HUES6 (cell line): ENCODE measurements around the gene DDB1.
A peak's percentile ranks its signal among the peaks of the same experiment; 100 is the strongest.

ENCODE experiments used
- H3K27ac ChIP-seq: 2 replicates; pipeline ENCODE4 v1.7.0; 2013; ENCODE audit warnings: low read depth, mild to moderate bottlenecking, low read length, inconsistent platforms
- H3K27me3 ChIP-seq: 2 replicates; pipeline ENCODE4 v1.6.1; 2013; ENCODE audit warnings: low read length; ENCODE audit not compliant: control insufficient read depth, insufficient read depth
- H3K36me3 ChIP-seq: 2 replicates; pipeline ENCODE4 v1.6.1; 2013; ENCODE audit warnings: low read length; ENCODE audit not compliant: control insufficient read depth, insufficient read depth
- H3K4me1 ChIP-seq: 2 replicates; pipeline ENCODE4 v1.6.1; 2013; ENCODE audit warnings: low read length; ENCODE audit not compliant: control insufficient read depth, insufficient read depth
- H3K4me3 ChIP-seq: 2 replicates; pipeline ENCODE4 v1.5.1; 2013; ENCODE audit warnings: low read depth, low read length
- H3K9ac ChIP-seq: one replicate; pipeline ENCODE4 v1.6.1; 2013; ENCODE audit warnings: mild to moderate bottlenecking, low read length
- H3K9me3 ChIP-seq: 2 replicates; pipeline ENCODE4 v1.6.1; 2013; ENCODE audit warnings: low read depth, low read length; ENCODE audit not compliant: control insufficient read depth, insufficient read depth

The DDB1 gene

DNA sequence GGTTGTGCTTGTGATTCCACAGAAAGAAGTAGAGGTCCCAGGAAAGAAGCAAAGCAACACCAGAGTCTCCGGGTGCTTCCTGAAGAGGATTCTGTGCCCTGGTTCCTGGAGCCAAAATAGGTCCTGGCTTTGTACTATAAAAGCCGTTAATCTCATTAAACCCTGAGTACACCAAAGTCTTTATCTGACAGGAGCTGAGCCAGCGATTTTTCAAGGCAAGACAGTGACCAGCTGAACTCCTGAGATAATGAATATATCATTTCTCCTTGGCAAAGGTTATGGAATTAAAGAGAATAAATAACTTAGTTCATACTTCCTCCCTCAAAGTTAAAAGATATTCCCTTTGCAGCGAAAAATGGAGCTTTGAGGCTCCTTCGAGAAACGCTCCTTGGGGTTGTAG lies 34.5 kb upstream of the DDB1 start:
- no peaks in the 10 kb centered on the region for H3K27me3 ChIP-seq
- H3K4me3 ChIP-seq, result no peak overlapping the region
- H3K9ac ChIP-seq, result no peak overlapping the region
- peaks cover 10% of the 10 kb centered on the region for H3K9me3 ChIP-seq
- H3K27ac ChIP-seq, result no peak overlapping the region
- no peaks in the 10 kb centered on the region for H3K4me1 ChIP-seq
- H3K36me3 ChIP-seq, result peaks cover 73% of the 10 kb centered on the region

DNA sequence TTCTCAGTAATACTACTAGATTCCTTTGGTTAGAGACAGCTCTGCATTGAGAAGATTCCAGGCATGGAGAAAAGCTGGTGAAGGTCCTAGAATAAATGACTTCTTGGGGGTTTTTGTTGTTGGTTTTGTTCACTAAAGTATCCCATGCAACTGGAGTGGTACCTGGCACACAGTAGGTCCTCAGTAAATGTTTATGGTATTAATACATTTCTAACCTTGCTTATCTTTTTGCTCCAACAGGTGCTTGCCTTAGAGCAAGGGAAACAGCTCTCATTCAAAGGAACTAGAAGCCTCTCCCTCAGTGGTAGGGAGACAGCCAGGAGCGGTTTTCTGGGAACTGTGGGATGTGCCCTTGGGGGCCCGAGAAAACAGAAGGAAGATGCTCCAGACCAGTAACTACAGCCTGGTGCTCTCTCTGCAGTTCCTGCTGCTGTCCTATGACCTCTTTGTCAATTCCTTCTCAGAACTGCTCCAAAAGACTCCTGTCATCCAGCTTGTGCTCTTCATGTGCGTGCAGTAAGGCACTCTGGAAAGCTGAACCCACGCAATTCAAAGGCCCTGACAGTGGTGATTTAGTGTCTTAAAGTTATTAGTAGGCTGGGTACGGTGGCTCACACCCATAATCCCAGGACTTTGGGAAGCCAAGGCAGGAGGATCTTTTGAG lies 31.2 kb upstream of the DDB1 start:
- no peak overlapping the region for H3K9ac ChIP-seq
- H3K27ac ChIP-seq, result no peak overlapping the region
- peaks cover 51% of the 10 kb centered on the region for H3K36me3 ChIP-seq
- no peaks in the 10 kb centered on the region for H3K27me3 ChIP-seq
- H3K4me3 ChIP-seq, result no peak overlapping the region
- H3K4me1 ChIP-seq, result 0 out of 2 replicates have a peak, but pooled peaks cover 3% of the 10 kb centered on the region
- no peaks in the 10 kb centered on the region for H3K9me3 ChIP-seq

DNA sequence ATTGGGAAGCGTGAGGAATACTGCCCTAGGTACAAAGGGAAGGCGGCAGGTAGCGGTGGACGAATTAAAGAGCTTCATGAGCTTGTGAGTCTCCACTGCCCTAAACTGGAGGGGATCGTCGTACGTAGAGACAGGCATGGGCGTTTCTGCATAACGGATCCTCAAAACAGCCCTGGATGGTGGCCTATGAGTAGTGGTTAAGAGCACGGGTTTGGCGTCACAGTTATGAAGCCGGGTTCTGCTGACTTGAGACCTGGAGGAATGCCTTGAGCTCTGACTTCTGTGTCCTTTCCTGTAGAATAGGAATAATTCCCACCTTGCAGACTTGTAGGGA lies 29.6 kb upstream of the DDB1 start:
- peak overlapping the region; percentile 76 for H3K4me3 ChIP-seq
- peaks cover 36% of the 10 kb centered on the region for H3K36me3 ChIP-seq
- peak overlapping the region; percentile 98 for H3K9ac ChIP-seq
- H3K27me3 ChIP-seq, result no peaks in the 10 kb centered on the region
- no peaks in the 10 kb centered on the region for H3K9me3 ChIP-seq
- 0 out of 2 replicates have a peak, but pooled peaks cover 3% of the 10 kb centered on the region for H3K4me1 ChIP-seq
- peak overlapping the region; percentile 99; the same call in 1 of the 2 replicates for H3K27ac ChIP-seq

DNA sequence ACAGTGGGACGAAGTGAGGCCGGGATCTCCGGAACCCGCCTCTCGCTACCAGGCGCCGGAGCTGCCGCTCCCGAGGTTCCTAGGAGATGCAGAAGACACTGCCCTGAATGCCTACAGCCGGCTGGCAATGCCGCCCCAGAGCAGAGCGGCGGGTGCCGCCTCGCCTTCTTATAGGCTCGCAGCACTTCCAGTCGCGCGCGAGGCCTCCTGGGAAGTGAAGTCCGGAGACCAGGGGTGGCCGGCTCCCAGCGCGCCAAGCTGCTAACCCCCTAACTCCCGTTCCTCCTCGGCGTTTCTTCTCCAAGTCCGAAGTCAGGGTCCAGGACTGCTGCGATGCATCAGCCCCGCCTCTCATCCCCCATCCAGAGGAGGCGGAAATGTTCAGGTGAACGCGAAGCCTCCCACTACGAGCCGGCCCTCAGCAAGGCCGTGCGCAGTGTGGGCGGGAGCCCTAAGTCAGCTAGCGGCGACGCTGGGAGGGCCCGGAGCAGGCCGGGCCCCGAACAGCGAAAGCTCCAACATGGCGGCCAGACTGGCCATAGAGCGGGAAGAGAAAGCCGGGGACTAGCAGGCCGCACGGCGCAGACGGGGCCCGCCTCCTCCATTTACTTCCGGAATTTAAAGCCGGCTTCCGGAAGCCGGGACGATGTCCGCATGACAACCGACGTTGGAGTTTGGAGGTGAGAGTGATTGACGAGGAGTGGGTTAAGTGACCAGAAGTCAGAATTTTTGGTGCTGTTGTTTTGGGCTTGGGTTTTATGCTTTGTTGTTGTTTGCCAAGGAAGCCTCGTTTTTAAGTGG lies 29.0 kb upstream of the DDB1 start, which contains the start of the genes CYB561A3 and TMEM138:
Gene CYB561A3, minus strand, starts transcription at position 142 of the 801 bp plus-strand sequence. CDS start 5,169 bp downstream, outside the sequence.
Gene TMEM138, plus strand, starts transcription at position 634 of the 801 bp plus-strand sequence. CDS start 2,017 bp downstream, outside the sequence.
- no peaks in the 10 kb centered on the region for H3K9me3 ChIP-seq
- peak within 1 kb of the TSS; percentile 98 for H3K9ac ChIP-seq
- 0 out of 2 replicates have a peak, but pooled peaks cover 3% of the 10 kb centered on the region for H3K4me1 ChIP-seq
- H3K27ac ChIP-seq, result peak within 1 kb of the TSS; percentile 99
- H3K27me3 ChIP-seq, result no peaks in the 10 kb centered on the region
- H3K4me3 ChIP-seq, result peak within 1 kb of the TSS; percentile 76
- peaks cover 30% of the 10 kb centered on the region for H3K36me3 ChIP-seq

DNA sequence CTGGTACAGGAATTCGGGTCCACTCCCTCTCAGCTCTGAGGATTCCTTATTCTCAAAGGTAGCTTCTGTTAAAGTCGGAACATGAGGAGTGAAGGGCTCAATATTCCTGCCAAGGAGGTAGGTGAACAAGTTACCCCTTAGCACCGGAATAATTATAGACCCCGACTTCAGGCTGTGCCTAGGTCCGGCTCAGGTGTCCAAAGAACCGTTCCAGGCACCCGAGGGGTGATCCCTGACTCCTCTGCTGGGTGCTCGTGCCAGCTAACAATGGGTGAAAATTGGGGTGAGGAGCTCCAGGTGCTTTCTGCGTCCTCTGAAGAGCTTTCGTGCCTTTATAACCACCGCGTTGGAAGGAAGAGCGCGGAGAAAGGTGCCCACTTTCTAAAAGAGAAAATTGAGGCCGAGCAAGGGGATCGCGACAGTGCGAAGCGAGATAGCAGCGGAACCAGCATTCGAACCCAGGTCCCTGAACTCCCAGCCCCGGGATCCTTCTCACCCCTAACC lies 28.4 kb upstream of the DDB1 start:
- Histone ChIP-seq H3K9me3 (no peaks in the 10 kb centered on the region), H3K27me3 (no peaks in the 10 kb centered on the region), H3K4me3 (peak overlapping the region; percentile 76), H3K4me1 (0 out of 2 replicates have a peak, but pooled peaks cover 3% of the 10 kb centered on the region), H3K36me3 (peaks cover 24% of the 10 kb centered on the region), H3K9ac (peak overlapping the region; percentile 98), H3K27ac (peak overlapping the region; percentile 99)

DNA sequence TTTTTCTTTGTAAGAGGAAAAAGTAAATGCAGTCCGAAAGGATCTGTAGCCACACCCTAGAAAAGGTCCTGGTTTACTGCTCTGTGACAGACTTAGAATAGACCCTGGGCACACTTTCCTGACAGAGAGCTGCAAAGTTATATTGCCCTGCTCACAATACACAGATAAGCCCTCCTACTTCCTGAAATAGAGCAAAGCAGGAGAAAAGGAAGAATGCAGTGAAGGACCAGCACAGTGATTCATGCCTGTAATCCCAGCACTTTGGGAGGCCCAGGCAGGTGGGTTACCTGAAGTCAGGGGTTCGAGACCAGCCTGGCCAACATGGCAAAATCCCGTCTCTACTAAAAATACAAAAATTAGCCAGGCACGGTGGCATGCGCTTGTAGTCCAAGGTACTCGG lies 26.6 kb upstream of the DDB1 start:
- Histone ChIP-seq H3K4me1 (0 out of 2 replicates have a peak, but pooled peaks cover 3% of the 10 kb centered on the region), H3K4me3 (no peak overlapping the region), H3K27ac (no peak overlapping the region), H3K36me3 (peaks cover 11% of the 10 kb centered on the region), H3K9ac (no peak overlapping the region), H3K9me3 (no peaks in the 10 kb centered on the region), H3K27me3 (no peaks in the 10 kb centered on the region)

DNA sequence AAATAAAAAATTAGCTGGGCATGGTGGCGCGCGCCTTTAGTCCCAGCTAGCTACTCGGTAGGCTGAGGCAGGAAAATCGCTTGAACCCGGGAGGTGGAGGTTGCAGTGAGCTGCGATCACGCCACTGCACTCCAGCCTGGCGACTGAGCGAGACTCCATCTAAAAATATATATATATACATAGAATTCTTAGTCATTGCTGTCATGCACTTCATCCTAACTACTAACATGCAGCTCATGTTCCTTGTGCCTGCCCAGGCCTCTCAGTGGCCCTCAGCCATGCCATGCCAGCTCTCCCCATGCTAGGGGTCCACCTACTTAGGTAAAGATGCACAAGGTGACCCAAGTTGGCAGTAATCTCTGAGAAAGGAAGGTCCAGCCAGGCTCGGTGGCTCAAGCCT lies 25.7 kb upstream of the DDB1 start:
- Histone ChIP-seq H3K4me3 (no peak overlapping the region), H3K27ac (no peak overlapping the region), H3K27me3 (no peaks in the 10 kb centered on the region), H3K36me3 (peaks cover 4% of the 10 kb centered on the region), H3K9me3 (no peaks in the 10 kb centered on the region), H3K9ac (no peak overlapping the region), H3K4me1 (0 out of 2 replicates have a peak, but pooled peaks cover 3% of the 10 kb centered on the region)

DNA sequence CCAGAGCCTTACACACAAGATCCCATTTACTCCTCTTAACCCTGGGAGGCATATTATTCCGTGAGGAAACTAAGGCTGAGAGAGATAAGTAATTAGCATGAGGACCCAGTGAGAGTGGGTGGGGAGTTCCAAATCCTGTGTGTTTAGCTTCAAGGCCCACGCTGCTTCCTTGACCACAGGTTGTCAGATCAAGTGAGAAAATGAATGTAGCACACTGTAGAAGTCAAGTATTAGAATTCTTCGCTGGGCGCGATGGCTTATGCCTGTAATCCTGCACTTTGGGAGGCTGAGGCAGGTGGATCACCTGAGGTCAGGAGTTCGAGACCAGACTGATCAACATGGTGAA lies 25.0 kb upstream of the DDB1 start:
- Histone ChIP-seq H3K9ac (no peak overlapping the region), H3K27me3 (no peaks in the 10 kb centered on the region), H3K9me3 (no peaks in the 10 kb centered on the region), H3K27ac (no peak overlapping the region), H3K4me3 (no peak overlapping the region), H3K36me3 (peaks cover 10% of the 10 kb centered on the region), H3K4me1 (0 out of 2 replicates have a peak, but pooled peaks cover 3% of the 10 kb centered on the region)

DNA sequence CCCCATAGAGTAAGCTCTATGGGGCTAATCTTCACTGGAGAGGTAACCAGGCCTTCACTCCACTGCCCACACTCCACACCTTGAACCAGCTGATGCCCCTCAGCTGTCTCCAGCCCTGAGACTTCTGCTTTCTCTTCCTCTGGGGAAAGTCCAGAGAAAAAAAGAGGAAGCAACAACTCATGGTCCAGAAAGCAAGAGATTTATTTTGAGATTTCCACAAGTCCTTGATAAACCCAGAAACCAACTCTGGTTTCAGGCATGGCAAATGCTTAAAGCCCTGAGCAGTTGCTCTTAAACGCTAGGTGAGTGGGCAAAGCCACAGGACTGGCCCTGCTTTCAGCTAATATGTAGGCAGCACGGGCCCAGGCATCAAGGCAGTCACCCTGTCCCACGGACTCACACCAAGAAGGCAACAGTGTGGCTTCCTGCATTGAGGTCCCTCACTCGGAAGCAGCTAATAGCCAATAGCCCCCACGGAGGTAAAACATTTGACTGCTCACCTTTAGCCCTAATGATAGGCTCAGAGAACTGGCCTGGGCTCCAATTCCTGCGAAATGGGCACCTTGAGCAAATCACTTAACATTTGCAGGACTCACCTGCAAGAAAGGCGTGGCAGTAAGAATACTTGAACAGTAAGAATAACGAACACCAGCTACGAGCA lies 24.5 kb upstream of the DDB1 start:
- Histone ChIP-seq H3K36me3 (peaks cover 14% of the 10 kb centered on the region), H3K27ac (no peak overlapping the region), H3K9ac (no peak overlapping the region), H3K4me1 (0 out of 2 replicates have a peak, but pooled peaks cover 3% of the 10 kb centered on the region), H3K9me3 (no peaks in the 10 kb centered on the region), H3K4me3 (no peak overlapping the region), H3K27me3 (no peaks in the 10 kb centered on the region)

DNA sequence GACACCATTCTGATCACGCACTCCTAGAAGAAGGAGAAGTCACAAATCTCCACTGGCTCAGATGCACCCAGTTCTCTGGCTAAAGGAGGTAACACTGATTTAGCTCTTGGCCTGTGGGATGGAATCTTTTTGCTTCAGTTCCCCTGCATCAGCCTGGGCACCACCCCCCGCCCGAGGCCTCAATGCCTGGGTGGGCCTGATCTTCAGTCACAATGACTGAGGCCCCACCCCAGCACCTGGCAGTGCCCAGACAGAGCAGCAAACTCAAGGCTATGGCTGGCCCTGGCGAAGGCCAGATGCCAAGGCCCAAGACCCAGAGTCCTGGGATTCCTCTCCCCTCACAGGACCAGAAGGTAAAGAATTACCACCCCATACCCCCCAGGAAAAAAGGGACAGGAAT lies 23.8 kb upstream of the DDB1 start:
- Histone ChIP-seq H3K4me3 (no peak overlapping the region), H3K9me3 (no peaks in the 10 kb centered on the region), H3K36me3 (peaks cover 18% of the 10 kb centered on the region), H3K9ac (no peak overlapping the region), H3K4me1 (0 out of 2 replicates have a peak, but pooled peaks cover 3% of the 10 kb centered on the region), H3K27me3 (no peaks in the 10 kb centered on the region), H3K27ac (no peak overlapping the region)
